GM12875 (cell line): Measurements from ENCODE around the gene SRGAP1.

ENCODE experiments used
- H3K4me3 ChIP-seq: one replicate; pipeline ENCODE4 v1.5.1; 2011; ENCODE audit warnings: low read depth, low read length, control low read depth
- TF ChIP-seq, protein P1 (sequence below): IDR thresholded peaks from 2 replicates; pipeline ENCODE4 v1.5.1; 2011; ENCODE audit warnings: low read depth, mild to moderate bottlenecking, control low read depth, inconsistent platforms, low read length, moderate library complexity, borderline replicate concordance; ENCODE audit not compliant: insufficient read depth

SRGAP1 gene

DNA sequence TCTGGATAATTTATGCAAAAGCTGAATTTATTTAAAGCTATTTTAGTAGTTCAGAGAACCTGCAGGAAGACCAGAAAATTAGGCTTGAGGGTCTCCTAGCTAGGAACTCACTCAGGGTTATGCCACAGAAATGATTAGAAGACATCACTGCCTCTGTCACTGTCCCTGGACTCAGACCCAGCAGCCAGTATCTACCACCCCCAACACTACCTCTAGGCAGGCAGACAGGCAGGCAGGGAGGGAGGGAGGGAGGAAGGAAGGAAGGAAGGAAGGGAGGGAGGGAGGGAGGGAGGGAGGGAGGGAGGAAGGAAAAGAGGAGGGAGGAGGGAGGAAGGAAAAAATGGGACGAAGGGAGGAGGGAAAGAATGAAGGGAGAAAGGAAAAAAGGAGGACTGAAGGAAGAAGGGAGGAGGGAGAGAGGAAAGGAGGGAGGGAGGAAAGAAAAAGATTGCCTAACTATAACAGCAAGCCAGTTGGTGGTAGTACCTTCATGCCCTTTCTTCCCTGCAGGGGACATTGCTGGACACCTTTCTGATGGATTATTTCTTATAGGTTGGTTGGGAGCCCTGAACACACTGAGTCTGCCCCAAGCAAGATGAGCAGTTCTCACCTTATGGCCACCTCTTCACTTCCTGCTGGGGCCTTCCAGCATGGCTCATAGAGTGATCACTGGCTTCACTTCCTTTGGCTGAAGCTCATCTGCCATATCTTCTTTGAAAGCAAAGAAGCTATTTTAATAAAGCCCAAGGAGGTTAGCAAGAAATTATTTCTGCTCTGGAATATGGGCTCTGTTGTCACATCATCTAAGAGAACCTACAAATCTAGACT lies 327.9 kb downstream of the SRGAP1 start:
- H3K4me3 ChIP-seq: no peak overlapping the region
- TF ChIP-seq, protein P1, sequence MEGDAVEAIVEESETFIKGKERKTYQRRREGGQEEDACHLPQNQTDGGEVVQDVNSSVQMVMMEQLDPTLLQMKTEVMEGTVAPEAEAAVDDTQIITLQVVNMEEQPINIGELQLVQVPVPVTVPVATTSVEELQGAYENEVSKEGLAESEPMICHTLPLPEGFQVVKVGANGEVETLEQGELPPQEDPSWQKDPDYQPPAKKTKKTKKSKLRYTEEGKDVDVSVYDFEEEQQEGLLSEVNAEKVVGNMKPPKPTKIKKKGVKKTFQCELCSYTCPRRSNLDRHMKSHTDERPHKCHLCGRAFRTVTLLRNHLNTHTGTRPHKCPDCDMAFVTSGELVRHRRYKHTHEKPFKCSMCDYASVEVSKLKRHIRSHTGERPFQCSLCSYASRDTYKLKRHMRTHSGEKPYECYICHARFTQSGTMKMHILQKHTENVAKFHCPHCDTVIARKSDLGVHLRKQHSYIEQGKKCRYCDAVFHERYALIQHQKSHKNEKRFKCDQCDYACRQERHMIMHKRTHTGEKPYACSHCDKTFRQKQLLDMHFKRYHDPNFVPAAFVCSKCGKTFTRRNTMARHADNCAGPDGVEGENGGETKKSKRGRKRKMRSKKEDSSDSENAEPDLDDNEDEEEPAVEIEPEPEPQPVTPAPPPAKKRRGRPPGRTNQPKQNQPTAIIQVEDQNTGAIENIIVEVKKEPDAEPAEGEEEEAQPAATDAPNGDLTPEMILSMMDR: no peak

DNA sequence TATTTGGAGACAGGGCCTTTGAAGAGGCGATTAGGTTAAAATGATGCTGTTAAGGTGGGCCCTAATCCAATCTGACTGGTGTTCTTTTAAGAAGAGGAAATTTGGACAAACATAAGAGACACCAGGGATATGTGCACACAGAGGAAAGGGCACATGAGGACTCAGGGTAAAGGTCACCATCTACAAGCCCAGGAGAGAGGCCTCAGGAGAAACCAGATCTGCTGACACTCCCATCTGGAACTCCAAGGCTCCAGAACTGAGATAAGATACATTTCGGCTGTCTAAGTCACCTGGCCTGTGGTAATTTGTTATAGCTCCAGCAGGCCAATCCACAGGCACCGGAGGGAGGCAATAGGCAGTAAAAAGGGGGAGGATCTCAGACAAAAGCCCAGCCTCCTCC lies 329.0 kb downstream of the SRGAP1 start:
- H3K4me3 ChIP-seq: no peak overlapping the region

DNA sequence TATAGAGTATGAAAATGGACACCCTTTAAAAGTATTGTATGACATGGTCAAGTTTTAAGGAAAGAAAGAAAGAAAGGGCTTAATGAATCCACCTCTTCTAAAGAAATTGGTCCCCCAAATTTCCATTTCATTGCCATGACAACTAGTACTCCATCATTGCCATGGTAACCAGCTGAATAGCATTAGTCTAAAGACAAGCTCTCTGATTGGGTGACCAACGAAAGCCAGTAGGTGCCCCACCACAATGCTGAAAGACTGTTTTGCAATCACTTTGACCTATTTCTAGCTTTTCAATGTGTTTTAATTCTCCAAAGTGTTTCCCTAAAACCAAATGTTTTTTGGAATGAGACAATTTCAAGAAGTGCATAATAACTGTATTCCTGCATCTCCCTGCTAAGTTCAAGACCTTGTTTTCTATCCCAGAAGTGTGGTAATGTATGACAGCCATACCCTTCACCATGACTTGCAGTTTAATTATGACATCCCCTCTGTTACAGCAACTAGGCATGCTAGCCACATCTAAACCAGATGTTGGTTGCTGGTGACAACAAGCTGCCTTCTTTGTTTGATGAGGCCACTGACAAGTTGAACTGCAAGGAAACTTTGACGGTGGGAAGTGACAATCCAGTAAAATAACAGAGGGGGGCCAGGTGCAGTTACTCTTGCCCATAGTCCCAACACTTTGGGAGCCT lies 330.9 kb downstream of the SRGAP1 start:
- TF ChIP-seq, protein P1: no peak
- no peak overlapping the region for H3K4me3 ChIP-seq

More for the DNA sequence above, 329.0 kb downstream of the SRGAP1 start:
- TF ChIP-seq, protein P1: no peak

DNA sequence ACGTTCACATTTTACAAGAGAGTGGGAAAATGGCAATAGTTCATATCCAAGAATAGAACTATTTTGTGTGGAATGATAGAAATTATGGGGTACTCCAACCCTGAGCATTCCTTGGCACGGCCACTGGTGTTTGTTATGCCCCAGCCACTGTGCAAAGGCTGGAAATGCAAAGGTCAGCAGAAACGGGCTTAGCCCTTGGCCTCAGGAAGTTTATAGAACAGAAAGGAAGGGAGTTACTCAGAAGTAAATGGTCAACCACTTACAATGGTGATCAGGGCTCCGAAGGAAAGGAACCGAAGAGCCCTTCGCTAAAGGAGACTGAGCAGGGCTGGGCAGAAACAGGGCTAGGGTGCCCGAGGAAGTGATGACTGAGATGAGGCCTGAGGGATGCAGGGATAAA lies 332.5 kb downstream of the SRGAP1 start:
- no peak overlapping the region for H3K4me3 ChIP-seq
- TF ChIP-seq, protein P1: no peak

DNA sequence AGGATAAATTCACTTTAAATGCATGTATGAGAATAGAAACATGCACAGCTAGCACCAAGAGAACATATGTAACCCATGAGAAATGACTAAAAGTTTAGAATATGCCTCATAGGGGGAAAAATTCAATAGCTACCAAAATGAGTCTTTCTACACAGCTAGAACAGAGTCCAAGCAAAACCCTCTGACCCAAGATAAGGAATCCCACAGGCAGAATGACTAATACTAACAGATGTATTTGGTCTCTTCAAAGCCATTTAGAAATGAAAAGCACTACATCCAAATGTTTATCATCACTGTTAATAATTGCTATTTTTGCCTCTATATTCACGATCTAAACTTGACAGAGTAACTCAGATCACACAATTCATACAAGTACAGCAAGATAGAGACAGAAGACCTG lies 333.6 kb downstream of the SRGAP1 start:
- no peak overlapping the region for H3K4me3 ChIP-seq
- TF ChIP-seq, protein P1: no peak

DNA sequence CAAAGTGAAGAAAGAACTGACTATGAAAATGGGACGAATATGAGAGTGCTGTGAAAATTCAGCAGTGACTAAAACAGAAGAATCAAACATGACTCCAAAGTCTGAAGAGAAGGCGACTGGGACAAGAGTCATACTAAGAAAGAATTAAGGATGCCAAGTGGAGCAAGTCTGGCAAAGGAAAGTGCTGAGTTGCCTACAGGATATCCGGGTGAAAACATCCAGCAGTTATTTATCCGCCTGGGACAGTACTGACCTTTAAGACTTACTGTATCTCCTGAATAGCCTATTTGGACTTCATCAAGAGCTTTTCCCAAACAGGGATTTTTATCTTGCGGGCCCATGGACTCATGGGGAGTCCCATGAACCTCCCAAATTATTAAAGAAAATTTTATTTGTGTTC lies 336.5 kb downstream of the SRGAP1 start:
- no peak overlapping the region for H3K4me3 ChIP-seq
- TF ChIP-seq, protein P1: no peak
